Measurements from ENCODE around the gene HMGN5. TPM values are rescaled to one million over a fixed set of nuclear protein-coding genes. Genes with fewer than 3 reads are reported as not detected.

The HMGN5 gene
- polyA plus RNA-seq, 1 experiment = 1.0 TPM

DNA sequence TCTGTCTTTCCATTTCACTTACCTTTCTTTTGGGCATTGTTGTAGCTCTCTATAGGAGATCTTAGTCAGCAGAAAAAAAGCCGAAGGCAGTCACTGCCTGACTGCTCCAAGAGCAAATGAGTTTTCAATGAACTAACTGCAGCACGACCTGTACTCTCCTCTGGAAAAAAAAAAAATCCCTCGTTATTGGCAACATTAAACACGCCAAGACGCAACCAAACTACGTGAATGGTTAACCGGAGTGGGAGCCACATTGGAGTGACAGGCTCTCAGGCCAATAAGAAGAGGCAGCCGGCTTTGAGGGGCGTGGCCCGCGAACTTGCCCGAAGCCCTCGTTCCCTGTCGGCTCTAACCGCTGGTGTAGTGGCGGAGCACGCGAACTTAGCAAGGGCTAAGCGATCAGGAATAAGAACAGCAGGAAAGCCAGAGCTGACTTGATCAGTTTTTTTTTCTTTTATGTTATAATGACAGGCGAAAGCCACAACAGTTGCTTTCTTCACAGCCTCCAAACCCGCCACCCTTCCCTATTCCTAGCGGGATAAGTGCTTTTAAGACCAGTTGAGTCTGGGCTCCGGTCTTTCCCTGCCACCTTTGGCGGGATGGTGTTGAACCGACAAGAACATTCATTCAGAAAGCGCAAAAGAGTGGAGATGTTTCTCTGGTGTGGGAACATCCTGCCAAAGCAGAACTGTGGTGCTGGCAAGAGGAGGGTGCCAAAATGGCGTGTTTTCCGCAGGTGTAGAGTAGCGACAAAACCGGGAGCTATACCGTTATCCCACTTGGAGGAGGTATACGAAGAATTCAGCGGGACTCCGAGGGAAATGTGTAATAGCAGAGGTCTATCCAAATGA lies 80.0 kb downstream of the HMGN5 start:
- CTCF ChIA-PET = no interaction called here
- H3K27me3 ChIP-seq (ENCODE audit: control insufficient read depth, insufficient read depth, low read length) = no peaks in the 10 kb centered on the region
- POLR2A ChIA-PET = no interaction called here
- TF ChIP-seq, protein P1, sequence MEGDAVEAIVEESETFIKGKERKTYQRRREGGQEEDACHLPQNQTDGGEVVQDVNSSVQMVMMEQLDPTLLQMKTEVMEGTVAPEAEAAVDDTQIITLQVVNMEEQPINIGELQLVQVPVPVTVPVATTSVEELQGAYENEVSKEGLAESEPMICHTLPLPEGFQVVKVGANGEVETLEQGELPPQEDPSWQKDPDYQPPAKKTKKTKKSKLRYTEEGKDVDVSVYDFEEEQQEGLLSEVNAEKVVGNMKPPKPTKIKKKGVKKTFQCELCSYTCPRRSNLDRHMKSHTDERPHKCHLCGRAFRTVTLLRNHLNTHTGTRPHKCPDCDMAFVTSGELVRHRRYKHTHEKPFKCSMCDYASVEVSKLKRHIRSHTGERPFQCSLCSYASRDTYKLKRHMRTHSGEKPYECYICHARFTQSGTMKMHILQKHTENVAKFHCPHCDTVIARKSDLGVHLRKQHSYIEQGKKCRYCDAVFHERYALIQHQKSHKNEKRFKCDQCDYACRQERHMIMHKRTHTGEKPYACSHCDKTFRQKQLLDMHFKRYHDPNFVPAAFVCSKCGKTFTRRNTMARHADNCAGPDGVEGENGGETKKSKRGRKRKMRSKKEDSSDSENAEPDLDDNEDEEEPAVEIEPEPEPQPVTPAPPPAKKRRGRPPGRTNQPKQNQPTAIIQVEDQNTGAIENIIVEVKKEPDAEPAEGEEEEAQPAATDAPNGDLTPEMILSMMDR (IDR thresholded peaks at IDR 0.05; ENCODE audit: insufficient read depth, low read depth, low read length) = no peak
- DNase-seq (ENCODE audit: low read depth) = peak; percentile 62
- no peaks in the 10 kb centered on the region for H3K36me3 ChIP-seq (ENCODE audit: control insufficient read depth, insufficient read depth, low read length)
- peak overlapping the region; percentile 54 for H3K4me3 ChIP-seq (ENCODE audit: low read depth, low read length)

- Histone ChIP-seq H3K27me3 (ENCODE audit: control insufficient read depth, insufficient read depth, low read length) (no peaks in the 10 kb centered on the region), H3K4me3 (ENCODE audit: low read depth, low read length) (peak overlapping the region; percentile 54), H3K36me3 (ENCODE audit: control insufficient read depth, insufficient read depth, low read length) (no peaks in the 10 kb centered on the region)
- CTCF ChIA-PET = interaction anchor here (0.7 kb wide), 1 partner anchor 422 kb away, joined by 3 read pairs; no protein-coding TSS in a partner anchor
- POLR2A ChIA-PET = no interaction called here
- DNase-seq (ENCODE audit: low read depth) = no peak
- TF ChIP-seq, protein P1 (IDR thresholded peaks at IDR 0.05; ENCODE audit: insufficient read depth, low read depth, low read length) = peak; percentile 68
Observed at GRCh38 chrX:81120936-81121371, 80.8 kb downstream of the HMGN5 start.

DNA sequence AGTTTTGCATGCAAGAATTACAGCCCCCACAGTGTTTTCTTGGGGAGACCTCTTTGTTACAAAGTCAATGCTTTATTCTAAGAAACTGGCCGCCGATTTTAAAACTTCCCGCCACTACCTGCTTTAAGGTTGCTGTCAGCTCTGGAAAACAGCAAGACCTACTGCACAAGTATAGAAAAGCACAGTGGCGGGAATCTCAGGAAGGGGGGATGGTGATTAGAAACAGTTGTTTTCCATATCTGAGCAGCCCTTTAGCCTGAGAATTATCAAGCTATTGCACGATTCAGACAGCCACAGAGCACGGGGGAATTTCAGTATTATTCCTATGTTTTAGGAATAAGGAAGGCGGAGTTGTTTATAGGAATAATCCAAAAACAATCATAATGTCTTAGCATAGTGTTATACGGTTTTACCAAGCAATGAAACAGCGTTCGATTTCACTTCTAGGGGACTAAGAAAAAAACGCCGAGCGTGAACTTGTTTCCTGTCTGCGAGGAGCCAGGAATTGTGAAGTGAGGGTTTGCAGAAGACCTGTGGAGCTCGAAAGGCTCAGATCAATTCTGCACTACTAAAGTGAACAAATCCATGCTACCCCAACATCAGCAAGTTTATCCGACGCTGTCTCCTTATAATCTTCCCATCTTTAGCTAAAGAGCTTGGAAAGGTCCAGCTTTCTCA lies 81.3 kb downstream of the HMGN5 start:
- ChIA-PET POLR2A (no interaction called here), CTCF (interaction anchor here (0.5 to 0.7 kb wide), 2 partner anchors 368 to 422 kb away, joined by 3 read pairs; no protein-coding TSS in a partner anchor)
- Histone ChIP-seq H3K36me3 (ENCODE audit: control insufficient read depth, insufficient read depth, low read length) (no peaks in the 10 kb centered on the region), H3K27me3 (ENCODE audit: control insufficient read depth, insufficient read depth, low read length) (no peaks in the 10 kb centered on the region), H3K4me3 (ENCODE audit: low read depth, low read length) (peak overlapping the region; percentile 54)
- TF ChIP-seq, protein P1 (IDR thresholded peaks at IDR 0.05; ENCODE audit: insufficient read depth, low read depth, low read length) = no peak
- no peak for DNase-seq (ENCODE audit: low read depth)

- Histone ChIP-seq H3K4me3 (ENCODE audit: low read depth, low read length) (no peak overlapping the region), H3K27me3 (ENCODE audit: control insufficient read depth, insufficient read depth, low read length) (no peaks in the 10 kb centered on the region), H3K36me3 (ENCODE audit: control insufficient read depth, insufficient read depth, low read length) (no peaks in the 10 kb centered on the region)
- DNase-seq (ENCODE audit: low read depth) = no peak
- POLR2A ChIA-PET = no interaction called here
- TF ChIP-seq, protein P1 (IDR thresholded peaks at IDR 0.05; ENCODE audit: insufficient read depth, low read depth, low read length) = no peak
- CTCF ChIA-PET = no interaction called here
Observed at GRCh38 chrX:81114757-81115156, 87.0 kb downstream of the HMGN5 start.

- CTCF ChIA-PET = no interaction called here
- no peaks in the 10 kb centered on the region for H3K36me3 ChIP-seq (ENCODE audit: control insufficient read depth, insufficient read depth, low read length)
- H3K27me3 ChIP-seq (ENCODE audit: control insufficient read depth, insufficient read depth, low read length) = no peaks in the 10 kb centered on the region
- H3K4me3 ChIP-seq (ENCODE audit: low read depth, low read length) = no peak overlapping the region
- TF ChIP-seq, protein P1 (IDR thresholded peaks at IDR 0.05; ENCODE audit: insufficient read depth, low read depth, low read length) = no peak
- POLR2A ChIA-PET = no interaction called here
- DNase-seq (ENCODE audit: low read depth) = no peak
Observed at GRCh38 chrX:81110286-81110685, 91.4 kb downstream of the HMGN5 start.

Data from BJ (cell line).